ENCODE data around the gene EFCAB9. TPM values are rescaled to one million over a fixed set of nuclear protein-coding genes. Genes with fewer than 3 reads are reported as not detected.

Gene EFCAB9
- total and polyA plus RNA-seq, 2 of the 8 experiments (the other 6 are each of a cell fraction or from before 2014, with no cell fraction given), result not detected

DNA sequence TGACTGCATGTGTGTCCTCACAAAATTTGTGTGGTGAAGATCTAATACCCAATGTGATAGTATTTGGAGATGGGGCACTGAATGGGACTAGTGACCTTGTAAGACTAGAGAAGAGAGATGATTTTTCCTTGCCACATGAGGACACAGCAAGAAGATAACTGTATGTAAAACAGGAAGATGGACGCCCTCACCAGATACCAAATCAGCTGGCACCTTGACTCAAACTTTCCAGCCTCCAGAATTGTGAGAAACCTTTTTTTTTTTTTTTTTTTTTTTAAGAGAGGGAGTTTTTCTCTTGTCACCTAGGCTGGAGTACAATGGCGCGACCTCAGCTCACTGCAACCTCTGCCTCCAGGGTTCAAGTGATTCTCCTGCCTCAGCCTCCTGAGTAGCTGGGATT is 49.3 kb downstream of the EFCAB9 start:
- ChIA-PET CTCF (ENCODE audit: partially characterized antibody) (interaction anchor here (0.6 kb wide), 1 partner anchor 19 kb away, joined by 5 read pairs; no protein-coding TSS in a partner anchor), POLR2A (ENCODE audit: partially characterized antibody) (no interaction called here)
- H4K91ac ChIP-seq (replicated peaks; ENCODE audit: insufficient read length, low read length), result no peak overlapping the region
- no peak overlapping the region for H3K18ac ChIP-seq (ENCODE audit: extremely low read depth, low read length)
- H2BK5ac ChIP-seq (ENCODE audit: low read depth, low read length), result no peak overlapping the region
- DNase-seq (ENCODE audit: low read depth in 1 of 2, low spot score in 2 of 2) (no peak), FAIRE-seq (no peak)
- no peak overlapping the region for H2AK5ac ChIP-seq (ENCODE audit: low read depth, low read length)
- H3K27ac ChIP-seq (ENCODE audit: low read depth, low read length), result no peak overlapping the region
- H3K9ac ChIP-seq (replicated peaks in 1 of 4; ENCODE audit: extremely low read depth in 1 of 4, low read depth in 3 of 4, low read length in 3 of 4), result no peak overlapping the region
- H3K4me1 ChIP-seq (replicated peaks in 1 of 4; ENCODE audit: control insufficient read depth in 3 of 4, insufficient read depth in 4 of 4, low read length in 3 of 4), result no peaks in the 10 kb centered on the region
- H2BK120ac ChIP-seq (replicated peaks; ENCODE audit: low read depth, low read length), result no peak overlapping the region
- H3K56ac ChIP-seq (replicated peaks; ENCODE audit: insufficient read length, low read depth, low read length), result no peak overlapping the region
- H4K20me1 ChIP-seq (replicated peaks in 1 of 2; ENCODE audit: control insufficient read depth in 1 of 2, insufficient read depth in 2 of 2, low read length in 2 of 2), result peaks cover 3 to 10% of the 10 kb centered on the region in 2 experiments
- no peak overlapping the region for H2BK12ac ChIP-seq (ENCODE audit: low read depth, low read length)
- H3K4me3 ChIP-seq (ENCODE audit: extremely low read depth in 1 of 4, insufficient read depth in 2 of 4, low read depth in 3 of 4, low read length in 4 of 4), result no peak overlapping the region
- no peak overlapping the region for H3K14ac ChIP-seq (ENCODE audit: insufficient read length)
- H3K4me2 ChIP-seq (ENCODE audit: insufficient read depth in 1 of 2, low read depth in 2 of 2, low read length in 2 of 2), result no peak overlapping the region
- no peaks in the 10 kb centered on the region; a peak in 1 of 8 replicates for H3K36me3 ChIP-seq (ENCODE audit: control insufficient read depth in 2 of 4, insufficient read depth in 4 of 4, low read length in 3 of 4)
- no peak overlapping the region for H2AFZ ChIP-seq (ENCODE audit: low read length)
- H4K5ac ChIP-seq (ENCODE audit: insufficient read length, low read depth, low read length), result no peak overlapping the region
- peaks cover 3 to 82% of the 10 kb centered on the region in 2 experiments for H3K79me2 ChIP-seq (ENCODE audit: control insufficient read depth in 1 of 2, insufficient read depth in 2 of 2, low read length in 2 of 2)
- H3K79me1 ChIP-seq (ENCODE audit: low read depth, low read length), result no peaks in the 10 kb centered on the region; the same call in 1 of the 2 replicates
- no peak overlapping the region for H2BK20ac ChIP-seq (ENCODE audit: low read length)
- no peaks in the 10 kb centered on the region for H3K27me3 ChIP-seq (replicated peaks in 1 of 4; ENCODE audit: control insufficient read depth in 3 of 4, extremely low read depth in 1 of 4, insufficient read depth in 3 of 4, low read length in 3 of 4)
- TF ChIP-seq CBX5 (IDR thresholded peaks at IDR 0.05; ENCODE audit: low read depth, low read length) (no peak), BACH1 (IDR thresholded peaks at IDR 0.05; ENCODE audit: low read length) (no peak), RNF2 (IDR thresholded peaks at IDR 0.05; ENCODE audit: borderline replicate concordance, low read depth, low read length, missing control alignments, poor library complexity, severe bottlenecking) (no peak), JUND (IDR thresholded peaks at IDR 0.05; ENCODE audit: low read length) (no peak)
- no peak overlapping the region for H3K4ac ChIP-seq (replicated peaks; ENCODE audit: insufficient read length, low read depth, low read length)
- 100% methylated on average over 3 of the region's 3 CpGs; no CpG with 5 or more reads in 1 of the 2 experiments for WGBS, 2 experiments (ENCODE audit: extremely low coverage in 1 of 2, insufficient coverage in 1 of 2, insufficient read length in 1 of 2, insufficient replicate concordance in 2 of 2, low coverage in 1 of 2, low lambda C conversion rate in 2 of 2, missing lambda C conversion rate in 1 of 2)
- no peaks in the 10 kb centered on the region for H3K23me2 ChIP-seq (ENCODE audit: low read depth, low read length)
- H2BK15ac ChIP-seq (ENCODE audit: low read length), result no peak overlapping the region
- no peak overlapping the region for H3K23ac ChIP-seq (ENCODE audit: insufficient read length)
- H3K9me3 ChIP-seq (ENCODE audit: insufficient read depth in 2 of 2, low read depth in 1 of 2, low read length in 1 of 2), result no peaks in the 10 kb centered on the region
- H4K8ac ChIP-seq (ENCODE audit: extremely low read depth, insufficient read depth, low read length), result no peak overlapping the region

Measured in H1 (cell line).